GM12878 (cell line): ENCODE results near the gene MAST1. TPM values are rescaled to one million over a fixed set of nuclear protein-coding genes. Genes with fewer than 3 reads are reported as not detected.

Experiments
- ATAC-seq: fragments of 200-7000 bp; cut with Tn5 transposase; 3 replicates; pipeline ENCODE4 v1.9.1; 2020; ENCODE audit warnings: mild to moderate bottlenecking, moderate library complexity
- BruUV-seq: library from RNA; stranded (reverse); fragments of 400-500 nt; replicated peaks from 2 replicates; lab custom pipeline; 2021; lab: Mats Ljungman, UMichigan
- CTCF ChIA-PET: fragments of 300-600 bp; sonication (Branson Sonifier 250); formaldehyde crosslinking; extraction: SDS; loops from one replicate; lab custom pipeline; 2021; ENCODE audit warnings: inconsistent platforms; lab: Yijun Ruan, JAX
- POLR2A ChIA-PET: fragments of 350-600 bp; formaldehyde crosslinking; extraction: SDS; loops from one replicate; lab custom pipeline; 2021; ENCODE audit warnings: inconsistent platforms; lab: Charles Lee
- RAD21 ChIA-PET: fragments of 300-600 bp; sonication (Branson Sonifier 250); formaldehyde crosslinking; loops from one replicate; lab custom pipeline; 2023; ENCODE audit warnings: antibody characterized with exemption; ENCODE audit not compliant: unreplicated experiment; lab: Charles Lee
- SMC1A ChIA-PET: fragments of 300-600 bp; sonication (Branson Sonifier 250); formaldehyde crosslinking; loops from one replicate; lab custom pipeline; 2023; ENCODE audit not compliant: unreplicated experiment, uncharacterized antibody; lab: Charles Lee
- DNase-seq: peaks from one replicate; pipeline ENCODE4 v3.0.0-alpha.2; 2011; ENCODE audit warnings: low read depth, low spot score
- FAIRE-seq: peaks from 3 replicates; lab custom pipeline; 2011; peaks lifted over from hg19 to GRCh38; lab: Jason Lieb, UNC
- H2AFZ ChIP-seq: 2 replicates; pipeline ENCODE4 v1.6.0; 2011; ENCODE audit warnings: low read depth, low read length, control low read depth; ENCODE audit not compliant: control insufficient read depth
- H3K27ac ChIP-seq: 2 replicates; pipeline ENCODE4 v1.5.1; 2011; ENCODE audit warnings: control low read depth; ENCODE audit not compliant: control insufficient read depth, insufficient read depth
- H3K27me3 ChIP-seq, 2 experiments: replicated peaks in 1 of 2; 2 replicates each; pipeline versions ENCODE4 v1.6.0 to v1.6.1; 2011; ENCODE audit warnings: low read length in 1 of 2; ENCODE audit not compliant: control insufficient read depth in 2 of 2, insufficient read depth in 2 of 2
- H3K36me3 ChIP-seq, 2 experiments: 2 replicates each; pipeline ENCODE4 v1.5.1; 2011; ENCODE audit warnings: low read length in 1 of 2; ENCODE audit not compliant: control insufficient read depth in 2 of 2, insufficient read depth in 2 of 2
- H3K4me1 ChIP-seq: 2 replicates; pipeline ENCODE4 v1.6.1; 2011; ENCODE audit warnings: mild to moderate bottlenecking, low read length, moderate library complexity, mixed read lengths; ENCODE audit not compliant: control insufficient read depth, insufficient read depth
- H3K4me2 ChIP-seq: 2 replicates; pipeline ENCODE4 v1.6.0; 2011; ENCODE audit warnings: control low read depth; ENCODE audit not compliant: control insufficient read depth, insufficient read depth
- H3K4me3 ChIP-seq: fragments of 200-600 bp; sonication (generic); 2 replicates; pipeline ENCODE4 v1.5.1; 2016
- H3K79me2 ChIP-seq: 2 replicates; pipeline ENCODE4 v1.6.0; 2011; ENCODE audit warnings: low read length; ENCODE audit not compliant: control insufficient read depth, insufficient read depth
- H3K9ac ChIP-seq: 2 replicates; pipeline ENCODE4 v1.8.0; 2011; ENCODE audit warnings: low read length, control low read depth, mixed read lengths; ENCODE audit not compliant: control insufficient read depth, insufficient read depth
- H3K9me3 ChIP-seq: replicated peaks from 3 replicates; pipeline ENCODE4 v1.5.1; 2011; ENCODE audit warnings: mild to moderate bottlenecking, low read length; ENCODE audit not compliant: control insufficient read depth, insufficient read depth
- H4K20me1 ChIP-seq: 2 replicates; pipeline ENCODE4 v1.6.0; 2011; ENCODE audit not compliant: control insufficient read depth, insufficient read depth
- ASH2L ChIP-seq: fragments of 300-600, 200-600 bp; sonication (generic); IDR thresholded peaks from 2 replicates; pipeline ENCODE4 v1.6.1; 2017; ENCODE audit warnings: low read depth, mild to moderate bottlenecking, borderline replicate concordance
- ATF7 ChIP-seq: fragments of 450-650 bp; IDR thresholded peaks from 2 replicates; pipeline ENCODE4 v1.6.1; 2016; ENCODE audit warnings: low read depth, mild to moderate bottlenecking
- CBFB ChIP-seq: IDR thresholded peaks from 2 replicates; pipeline ENCODE4 v1.6.1; 2016; ENCODE audit warnings: antibody characterized with exemption, low read depth
- MEF2A ChIP-seq: IDR thresholded peaks from 2 replicates; pipeline ENCODE4 v1.6.1; 2011; ENCODE audit warnings: low read depth, mild to moderate bottlenecking, low read length, moderate library complexity; ENCODE audit not compliant: insufficient read depth
- MEF2B ChIP-seq: fragments of 450-650 bp; IDR thresholded peaks from 2 replicates; pipeline ENCODE4 v1.6.1; 2018; ENCODE audit warnings: mild to moderate bottlenecking, moderate library complexity; ENCODE audit not compliant: partially characterized antibody, poor library complexity, severe bottlenecking
- POLR2AphosphoS2 ChIP-seq: IDR thresholded peaks from 2 replicates; pipeline ENCODE4 v1.6.1; 2011; ENCODE audit warnings: low read depth, mild to moderate bottlenecking, low read length, improper control_type of control experiment, moderate library complexity
- SIN3A ChIP-seq: IDR thresholded peaks from 2 replicates; pipeline ENCODE4 v1.6.1; 2012; ENCODE audit warnings: low read depth, low read length, improper control_type of control experiment
- SKIL ChIP-seq: fragments of 450-650 bp; IDR thresholded peaks from 2 replicates; pipeline ENCODE4 v1.6.1; 2017; ENCODE audit warnings: mild to moderate bottlenecking, low read depth, inconsistent platforms; ENCODE audit not compliant: poor library complexity, severe bottlenecking
- SMARCA5 ChIP-seq: fragments of 450-650 bp; IDR thresholded peaks from 2 replicates; pipeline ENCODE4 v1.6.1; 2017; ENCODE audit warnings: mild to moderate bottlenecking
- SMC3 ChIP-seq: IDR thresholded peaks from 2 replicates; pipeline ENCODE4 v1.6.1; 2011; ENCODE audit warnings: low read length, improper control_type of control experiment, borderline replicate concordance
- TCF7 ChIP-seq: IDR thresholded peaks from 2 replicates; pipeline ENCODE4 v1.6.1; 2014; ENCODE audit warnings: antibody characterized with exemption, borderline replicate concordance
- WGBS: methylation state at CpG from one replicate; pipeline ENCODE4 v1.1.6; 2016; ENCODE audit warnings: low lambda C conversion rate; ENCODE audit not compliant: insufficient replicate concordance, insufficient coverage; ENCODE audit errors: missing lambda C conversion rate; 5-methylcytosine and 5-hydroxymethylcytosine counted together
- in situ Hi-C: fragments of 300-500 bp; cut with MboI; formaldehyde crosslinking; loops from 9 replicates; pipeline ENCODE4 v1.14.3; 2018; ENCODE audit warnings: mixed read lengths
- intact Hi-C: fragments of 100-400 bp; cut with micrococcal nuclease; formaldehyde crosslinking; loops from one replicate; pipeline ENCODE4 v1.14.2; 2022; ENCODE audit not compliant: unreplicated experiment
- polyA plus RNA-seq, 11 experiments: library from polyadenylated mRNA; depleted of rRNA in 4 of 11; unstranded in 6 of 11; stranded (reverse) in 5 of 11; fragments of >200 nt; fragmentation: Nextera tagmentation in 4 of 11; fragmentation: Illumina TruSeq in 1 of 11; extraction: Ambion mirVana in 4 of 11; extraction: Trizol in 1 of 11; gene quantifications; 1 replicate in 1 of 11; 2 replicates in 10 of 11; pipeline versions ENCODE4 v1.2.1 to v1.2.3, GENCODE V29; 2011 to 2016; ENCODE audit warnings: inconsistent platforms in 2 of 11, missing spikeins in 2 of 11, low read depth in 1 of 11
- total RNA-seq, 4 experiments: library from RNA; depleted of rRNA in 3 of 4; stranded (reverse); fragments of >200 nt in 3 of 4; fragmentation: Illumina TruSeq in 1 of 4; extraction: Trizol in 1 of 4; gene quantifications; 2 replicates each; pipeline versions ENCODE4 v1.2.1 to v1.2.3, GENCODE V29; 2013 to 2021
- TF ChIP-seq, protein P1 (sequence below): fragments of 450-650 bp; conservative IDR thresholded peaks from 2 replicates; pipeline ENCODE4 v1.6.1; 2017; ENCODE audit warnings: mild to moderate bottlenecking, moderate library complexity

The MAST1 gene
- total and polyA plus RNA-seq, 10 of the 15 experiments (the other 5 are each of a cell fraction or from before 2014, with no cell fraction given) = 0.08 to 0.79 (median 0.44) TPM; not detected in 1

- RAD21 ChIA-PET = no interaction called here
- no peak for TF ChIP-seq CBFB
- TF ChIP-seq ASH2L = no peak
- TF ChIP-seq POLR2AphosphoS2 = no peak
- no peak for TF ChIP-seq TCF7
- TF ChIP-seq, protein P1, sequence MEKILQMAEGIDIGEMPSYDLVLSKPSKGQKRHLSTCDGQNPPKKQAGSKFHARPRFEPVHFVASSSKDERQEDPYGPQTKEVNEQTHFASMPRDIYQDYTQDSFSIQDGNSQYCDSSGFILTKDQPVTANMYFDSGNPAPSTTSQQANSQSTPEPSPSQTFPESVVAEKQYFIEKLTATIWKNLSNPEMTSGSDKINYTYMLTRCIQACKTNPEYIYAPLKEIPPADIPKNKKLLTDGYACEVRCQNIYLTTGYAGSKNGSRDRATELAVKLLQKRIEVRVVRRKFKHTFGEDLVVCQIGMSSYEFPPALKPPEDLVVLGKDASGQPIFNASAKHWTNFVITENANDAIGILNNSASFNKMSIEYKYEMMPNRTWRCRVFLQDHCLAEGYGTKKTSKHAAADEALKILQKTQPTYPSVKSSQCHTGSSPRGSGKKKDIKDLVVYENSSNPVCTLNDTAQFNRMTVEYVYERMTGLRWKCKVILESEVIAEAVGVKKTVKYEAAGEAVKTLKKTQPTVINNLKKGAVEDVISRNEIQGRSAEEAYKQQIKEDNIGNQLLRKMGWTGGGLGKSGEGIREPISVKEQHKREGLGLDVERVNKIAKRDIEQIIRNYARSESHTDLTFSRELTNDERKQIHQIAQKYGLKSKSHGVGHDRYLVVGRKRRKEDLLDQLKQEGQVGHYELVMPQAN = no peak
- no peak for TF ChIP-seq SMC3
- TF ChIP-seq MEF2B = no peak
- no peak for TF ChIP-seq MEF2A
- TF ChIP-seq SKIL = no peak
- no peak for TF ChIP-seq ATF7
- no peak for TF ChIP-seq SMARCA5
- no peak for TF ChIP-seq SIN3A
- Histone ChIP-seq H4K20me1 (no peaks in the 10 kb centered on the region), H3K79me2 (no peaks in the 10 kb centered on the region), H3K9ac (no peak overlapping the region), H3K9me3 (no peaks in the 10 kb centered on the region), H2AFZ (no peak overlapping the region), H3K27me3 (no peaks in the 10 kb centered on the region), H3K27ac (no peak overlapping the region), H3K36me3 (no peaks in the 10 kb centered on the region), H3K4me1 (peaks cover 5% of the 10 kb centered on the region; the same call in 1 of the 2 replicates), H3K4me3 (no peak overlapping the region), H3K4me2 (peak overlapping the region; percentile 83; the same call in 1 of the 2 replicates)
- intact Hi-C loops = no loop called here
- in situ Hi-C loops = no loop called here
- POLR2A ChIA-PET = no interaction called here
- SMC1A ChIA-PET = interaction anchor here (0.7 to 1.0 kb wide), 3 partner anchors 17 to 90 kb away, joined by 3 read pairs; partner anchors contain the start of gene GADD45GIP1
- BruUV-seq = no TSS peak
- ATAC-seq (no peak), FAIRE-seq (no peak), DNase-seq (no peak)
- CTCF ChIA-PET = interaction anchor here (1.1 kb wide), 1 partner anchor 100 kb away, joined by 3 read pairs; no protein-coding TSS in a partner anchor
- WGBS = 86% methylated on average over 29 of the region's 29 CpGs
Measured at GRCh38 chr19:12866416-12867119, 28.3 kb downstream of the MAST1 start.
